HCT116 (cell line): ENCODE measurements around the gene AFDN.

Experiments used
- EZH2 ChIP-seq: fragments of 200-600 bp; sonication (generic); IDR thresholded peaks from 2 replicates; pipeline ENCODE4 v1.6.1; 2017; ENCODE audit warnings: antibody characterized with exemption, mixed run types
- TF ChIP-seq, protein P1 (sequence below), 3 experiments: fragments of 200-600 bp in 1 of 3; sonication (generic) in 1 of 3; IDR thresholded peaks in 2 of 3; conservative IDR thresholded peaks in 1 of 3; 2 replicates each; pipeline ENCODE4 v1.5.1; 2012 to 2017; ENCODE audit warnings: low read depth in 2 of 3, low read length in 2 of 3, antibody characterized with exemption in 1 of 3, borderline replicate concordance in 1 of 3, control low read depth in 1 of 3, mild to moderate bottlenecking in 1 of 3, mixed read lengths in 1 of 3, mixed run types in 1 of 3, moderate library complexity in 1 of 3; ENCODE audit not compliant: insufficient read depth in 1 of 3

- TF ChIP-seq EZH2 = no peak
- TF ChIP-seq, protein P1, sequence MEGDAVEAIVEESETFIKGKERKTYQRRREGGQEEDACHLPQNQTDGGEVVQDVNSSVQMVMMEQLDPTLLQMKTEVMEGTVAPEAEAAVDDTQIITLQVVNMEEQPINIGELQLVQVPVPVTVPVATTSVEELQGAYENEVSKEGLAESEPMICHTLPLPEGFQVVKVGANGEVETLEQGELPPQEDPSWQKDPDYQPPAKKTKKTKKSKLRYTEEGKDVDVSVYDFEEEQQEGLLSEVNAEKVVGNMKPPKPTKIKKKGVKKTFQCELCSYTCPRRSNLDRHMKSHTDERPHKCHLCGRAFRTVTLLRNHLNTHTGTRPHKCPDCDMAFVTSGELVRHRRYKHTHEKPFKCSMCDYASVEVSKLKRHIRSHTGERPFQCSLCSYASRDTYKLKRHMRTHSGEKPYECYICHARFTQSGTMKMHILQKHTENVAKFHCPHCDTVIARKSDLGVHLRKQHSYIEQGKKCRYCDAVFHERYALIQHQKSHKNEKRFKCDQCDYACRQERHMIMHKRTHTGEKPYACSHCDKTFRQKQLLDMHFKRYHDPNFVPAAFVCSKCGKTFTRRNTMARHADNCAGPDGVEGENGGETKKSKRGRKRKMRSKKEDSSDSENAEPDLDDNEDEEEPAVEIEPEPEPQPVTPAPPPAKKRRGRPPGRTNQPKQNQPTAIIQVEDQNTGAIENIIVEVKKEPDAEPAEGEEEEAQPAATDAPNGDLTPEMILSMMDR (IDR thresholded peaks at IDR 0.05 in 2 of 3, conservative IDR thresholded peaks at IDR 0.05 in 1 of 3; ENCODE audit: borderline replicate concordance in 1 of 3, insufficient read depth in 1 of 3, low read depth in 2 of 3, low read length in 2 of 3) = no peak
These were observed 24.4 kb upstream of the AFDN start for GRCh38 chr6:167802339-167802738.
